ENCODE measurements around the gene DNAJB2.

DNA sequence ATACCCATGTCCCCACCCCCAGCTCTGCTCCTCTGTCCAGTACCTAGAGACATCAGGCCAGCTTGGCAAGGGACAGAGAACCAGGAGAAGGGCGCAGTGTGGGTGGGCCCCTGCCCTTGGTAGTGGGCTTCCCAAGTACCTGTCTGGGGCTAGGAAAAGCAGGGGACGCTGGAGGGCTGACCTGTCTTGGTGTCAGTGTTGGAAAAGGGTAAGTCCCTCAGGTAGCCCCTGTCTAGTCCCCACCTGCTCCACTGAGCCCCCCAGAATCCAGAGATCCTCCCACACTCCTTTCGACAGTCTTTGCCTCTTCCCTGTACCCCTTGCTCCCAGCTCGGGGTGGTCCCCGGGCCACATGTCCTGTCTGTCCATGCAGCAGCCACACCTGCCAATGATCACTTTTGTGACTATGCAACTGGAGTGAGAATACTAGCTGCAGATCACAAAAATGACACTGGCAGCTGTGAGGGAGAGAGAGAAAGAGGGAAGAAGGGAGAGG is 14.6 kb downstream of the DNAJB2 start:
- TF ChIP-seq RFX5 (IDR thresholded peaks at IDR 0.05) (no peak), NFE2L2 (conservative IDR thresholded peaks at IDR 0.05; ENCODE audit: low read length) (no peak), SREBF2 (IDR thresholded peaks at IDR 0.05) (no peak), POLR2A (IDR thresholded peaks at IDR 0.05; ENCODE audit: low read length) (no peak), MYC (IDR thresholded peaks at IDR 0.05; ENCODE audit: borderline replicate concordance, low read length) (no peak), MAFK (IDR thresholded peaks at IDR 0.05; ENCODE audit: partially characterized antibody) (no peak), ESRRA (IDR thresholded peaks at IDR 0.05; ENCODE audit: borderline replicate concordance, low read length) (no peak), HDAC2 (IDR thresholded peaks at IDR 0.05) (no peak), EP300 (IDR thresholded peaks at IDR 0.05) (no peak), BHLHE40 (IDR thresholded peaks at IDR 0.05; ENCODE audit: low read depth, low read length) (no peak)
- TF ChIP-seq, protein P1, sequence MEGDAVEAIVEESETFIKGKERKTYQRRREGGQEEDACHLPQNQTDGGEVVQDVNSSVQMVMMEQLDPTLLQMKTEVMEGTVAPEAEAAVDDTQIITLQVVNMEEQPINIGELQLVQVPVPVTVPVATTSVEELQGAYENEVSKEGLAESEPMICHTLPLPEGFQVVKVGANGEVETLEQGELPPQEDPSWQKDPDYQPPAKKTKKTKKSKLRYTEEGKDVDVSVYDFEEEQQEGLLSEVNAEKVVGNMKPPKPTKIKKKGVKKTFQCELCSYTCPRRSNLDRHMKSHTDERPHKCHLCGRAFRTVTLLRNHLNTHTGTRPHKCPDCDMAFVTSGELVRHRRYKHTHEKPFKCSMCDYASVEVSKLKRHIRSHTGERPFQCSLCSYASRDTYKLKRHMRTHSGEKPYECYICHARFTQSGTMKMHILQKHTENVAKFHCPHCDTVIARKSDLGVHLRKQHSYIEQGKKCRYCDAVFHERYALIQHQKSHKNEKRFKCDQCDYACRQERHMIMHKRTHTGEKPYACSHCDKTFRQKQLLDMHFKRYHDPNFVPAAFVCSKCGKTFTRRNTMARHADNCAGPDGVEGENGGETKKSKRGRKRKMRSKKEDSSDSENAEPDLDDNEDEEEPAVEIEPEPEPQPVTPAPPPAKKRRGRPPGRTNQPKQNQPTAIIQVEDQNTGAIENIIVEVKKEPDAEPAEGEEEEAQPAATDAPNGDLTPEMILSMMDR (IDR thresholded peaks at IDR 0.05), result no peak
- TF ChIP-seq, protein P2, sequence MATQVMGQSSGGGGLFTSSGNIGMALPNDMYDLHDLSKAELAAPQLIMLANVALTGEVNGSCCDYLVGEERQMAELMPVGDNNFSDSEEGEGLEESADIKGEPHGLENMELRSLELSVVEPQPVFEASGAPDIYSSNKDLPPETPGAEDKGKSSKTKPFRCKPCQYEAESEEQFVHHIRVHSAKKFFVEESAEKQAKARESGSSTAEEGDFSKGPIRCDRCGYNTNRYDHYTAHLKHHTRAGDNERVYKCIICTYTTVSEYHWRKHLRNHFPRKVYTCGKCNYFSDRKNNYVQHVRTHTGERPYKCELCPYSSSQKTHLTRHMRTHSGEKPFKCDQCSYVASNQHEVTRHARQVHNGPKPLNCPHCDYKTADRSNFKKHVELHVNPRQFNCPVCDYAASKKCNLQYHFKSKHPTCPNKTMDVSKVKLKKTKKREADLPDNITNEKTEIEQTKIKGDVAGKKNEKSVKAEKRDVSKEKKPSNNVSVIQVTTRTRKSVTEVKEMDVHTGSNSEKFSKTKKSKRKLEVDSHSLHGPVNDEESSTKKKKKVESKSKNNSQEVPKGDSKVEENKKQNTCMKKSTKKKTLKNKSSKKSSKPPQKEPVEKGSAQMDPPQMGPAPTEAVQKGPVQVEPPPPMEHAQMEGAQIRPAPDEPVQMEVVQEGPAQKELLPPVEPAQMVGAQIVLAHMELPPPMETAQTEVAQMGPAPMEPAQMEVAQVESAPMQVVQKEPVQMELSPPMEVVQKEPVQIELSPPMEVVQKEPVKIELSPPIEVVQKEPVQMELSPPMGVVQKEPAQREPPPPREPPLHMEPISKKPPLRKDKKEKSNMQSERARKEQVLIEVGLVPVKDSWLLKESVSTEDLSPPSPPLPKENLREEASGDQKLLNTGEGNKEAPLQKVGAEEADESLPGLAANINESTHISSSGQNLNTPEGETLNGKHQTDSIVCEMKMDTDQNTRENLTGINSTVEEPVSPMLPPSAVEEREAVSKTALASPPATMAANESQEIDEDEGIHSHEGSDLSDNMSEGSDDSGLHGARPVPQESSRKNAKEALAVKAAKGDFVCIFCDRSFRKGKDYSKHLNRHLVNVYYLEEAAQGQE (IDR thresholded peaks at IDR 0.05), result no peak

Measured in A549 (cell line).